Liver (tissue), 9 donors: ENCODE data around the gene CNTNAP1. TPM values are rescaled to one million over a fixed set of nuclear protein-coding genes. Genes with fewer than 3 reads are reported as not detected.

Source experiments
- DNase-seq: peaks from one replicate; pipeline ENCODE4 v3.0.0-alpha.2; 2017; ENCODE audit warnings: low spot score
- H3K27ac ChIP-seq, 2 donors: one replicate each; pipeline ENCODE4 v1.7.0; 2013; ENCODE audit warnings: inconsistent platforms in 2 of 2, low read length in 2 of 2, control low read depth in 1 of 2, low read depth in 1 of 2, mild to moderate bottlenecking in 1 of 2
- H3K27me3 ChIP-seq, 4 donors: one replicate each; pipeline versions ENCODE4 v1.6.1 to v1.7.0; 2013; ENCODE audit warnings: low read length in 3 of 4, inconsistent platforms in 1 of 4, mild to moderate bottlenecking in 1 of 4, moderate library complexity in 1 of 4; ENCODE audit not compliant: control insufficient read depth in 4 of 4, insufficient read depth in 4 of 4
- H3K36me3 ChIP-seq, 4 donors: one replicate each; pipeline versions ENCODE4 v1.6.1 to v1.7.0; 2013; ENCODE audit warnings: low read length in 3 of 4, mild to moderate bottlenecking in 3 of 4, low read depth in 1 of 4, moderate library complexity in 1 of 4; ENCODE audit not compliant: control insufficient read depth in 4 of 4, insufficient read depth in 3 of 4
- H3K4me1 ChIP-seq, 4 donors: one replicate each; pipeline versions ENCODE4 v1.6.1 to v1.7.0; 2013; ENCODE audit warnings: low read length in 3 of 4, mild to moderate bottlenecking in 3 of 4, moderate library complexity in 1 of 4; ENCODE audit not compliant: control insufficient read depth in 4 of 4, insufficient read depth in 4 of 4
- H3K4me3 ChIP-seq, 3 donors: one replicate each; pipeline versions ENCODE4 v1.6.1 to v1.7.0; 2013; ENCODE audit warnings: low read length in 3 of 3, control low read depth in 1 of 3, low read depth in 1 of 3, mild to moderate bottlenecking in 1 of 3
- H3K9ac ChIP-seq, 2 donors: one replicate each; pipeline ENCODE4 v1.7.0; 2013; ENCODE audit warnings: low read length in 2 of 2, mild to moderate bottlenecking in 2 of 2, moderate library complexity in 2 of 2, control low read depth in 1 of 2, low read depth in 1 of 2
- H3K9me3 ChIP-seq, 4 donors: one replicate each; pipeline versions ENCODE4 v1.6.1 to v1.7.0; 2013; ENCODE audit warnings: low read length in 3 of 4; ENCODE audit not compliant: control insufficient read depth in 4 of 4
- EGR1 ChIP-seq, 2 donors: IDR thresholded peaks; 2 replicates each; pipeline ENCODE4 v1.6.1; 2016 to 2018; ENCODE audit warnings: antibody characterized with exemption in 2 of 2, low read depth in 2 of 2
- FOXA1 ChIP-seq: IDR thresholded peaks from 2 replicates; pipeline ENCODE4 v1.6.1; 2016; ENCODE audit warnings: antibody characterized with exemption
- FOXA2 ChIP-seq: IDR thresholded peaks from 2 replicates; pipeline ENCODE4 v1.6.1; 2016; ENCODE audit warnings: antibody characterized with exemption
- GABPA ChIP-seq, 2 donors: IDR thresholded peaks in 1 of 2; conservative IDR thresholded peaks in 1 of 2; 2 replicates each; pipeline ENCODE4 v1.6.1; 2016; ENCODE audit warnings: antibody characterized with exemption in 2 of 2, mild to moderate bottlenecking in 1 of 2, moderate library complexity in 1 of 2
- HNF4A ChIP-seq, 2 donors: conservative IDR thresholded peaks; 2 replicates each; pipeline ENCODE4 v1.6.1; 2016; ENCODE audit warnings: antibody characterized with exemption in 2 of 2, mild to moderate bottlenecking in 2 of 2
- HNF4G ChIP-seq: IDR thresholded peaks from 2 replicates; pipeline ENCODE4 v1.6.1; 2016; ENCODE audit warnings: antibody characterized with exemption
- JUND ChIP-seq, 2 donors: IDR thresholded peaks; 2 replicates each; pipeline ENCODE4 v1.6.1; 2016; ENCODE audit warnings: antibody characterized with exemption in 2 of 2
- RAD21 ChIP-seq, 2 donors: IDR thresholded peaks; 2 replicates each; pipeline ENCODE4 v1.6.1; 2016; ENCODE audit warnings: antibody characterized with exemption in 2 of 2, mild to moderate bottlenecking in 2 of 2
- RXRA ChIP-seq, 2 donors: IDR thresholded peaks; 2 replicates each; pipeline ENCODE4 v1.6.1; 2017 to 2018; ENCODE audit warnings: antibody characterized with exemption in 2 of 2, mild to moderate bottlenecking in 1 of 2
- SP1 ChIP-seq: IDR thresholded peaks from 2 replicates; pipeline ENCODE4 v1.6.1; 2018; ENCODE audit warnings: antibody characterized with exemption, mild to moderate bottlenecking
- YY1 ChIP-seq: IDR thresholded peaks from 2 replicates; pipeline ENCODE4 v1.6.1; 2016; ENCODE audit warnings: antibody characterized with exemption, mild to moderate bottlenecking
- WGBS: extraction: QIAGEN DNeasy Blood & Tissue Kit; methylation state at CpG from one replicate; pipeline ENCODE4 v1.1.7; 2013; 5-methylcytosine and 5-hydroxymethylcytosine counted together
- polyA plus RNA-seq, 2 donors: library from polyadenylated mRNA; stranded (reverse) in 1 of 2; unstranded in 1 of 2; fragments of 200-250 nt in 1 of 2; fragments of >200 nt in 1 of 2; fragmentation: Nextera tagmentation in 1 of 2; extraction: Ambion mirVana in 1 of 2; gene quantifications; one replicate each; pipeline versions ENCODE4 v1.2.1 to v1.2.3, GENCODE V29; 2013 to 2015
- total RNA-seq, 2 donors: library from RNA; depleted of rRNA; stranded (reverse); fragments of >200 nt; gene quantifications; one replicate each; pipeline ENCODE4 v1.2.3, GENCODE V29; 2014
- TF ChIP-seq, protein P1 (sequence below): IDR thresholded peaks from 2 replicates; pipeline ENCODE4 v1.6.1; 2016; ENCODE audit warnings: antibody characterized with exemption, mild to moderate bottlenecking
- TF ChIP-seq, protein P2 (sequence below): IDR thresholded peaks from 2 replicates; pipeline ENCODE4 v1.6.1; 2016; ENCODE audit warnings: antibody characterized with exemption
- TF ChIP-seq, protein P3 (sequence below): IDR thresholded peaks from 2 replicates; pipeline ENCODE4 v1.6.1; 2016; ENCODE audit warnings: antibody characterized with exemption
- TF ChIP-seq, protein P4 (sequence below): fragments of 150-350 bp; IDR thresholded peaks from 2 replicates; pipeline ENCODE4 v1.5.1; 2017; ENCODE audit warnings: improper control_type of control experiment, low read depth, low read length; ENCODE audit not compliant: missing input control
- TF ChIP-seq, protein P5 (sequence below): IDR thresholded peaks from 2 replicates; pipeline ENCODE4 v1.6.1; 2016; ENCODE audit warnings: antibody characterized with exemption
- donor health status: healthy.
- donor health status: healthy.
- donor health status: healthy.
- donor health status: healthy.
- donor health status: healthy.

Gene CNTNAP1
- total and polyA plus RNA-seq, 4 donors = 0.08 to 0.75 (median 0.60) TPM

DNA sequence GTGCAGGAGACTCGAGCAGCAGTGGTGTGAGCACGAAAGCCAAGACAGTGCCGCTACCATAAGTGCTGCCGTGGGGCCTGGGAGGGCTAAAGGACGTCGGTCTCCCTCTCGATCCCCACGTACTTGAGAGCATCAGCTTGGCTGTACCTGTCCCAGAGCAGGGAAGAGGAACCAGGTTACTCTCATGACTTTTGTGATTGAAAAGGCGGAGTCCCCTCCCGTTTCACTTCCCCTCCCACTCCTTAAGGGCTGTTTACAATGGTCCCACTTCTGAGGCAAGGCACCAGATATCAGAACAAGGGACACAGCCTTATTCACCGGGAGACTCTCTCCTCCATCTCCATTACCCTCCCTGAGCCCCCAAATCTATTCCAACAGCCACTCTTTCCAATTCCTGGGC lies 20.1 kb downstream of the CNTNAP1 start:
- Histone ChIP-seq H3K9me3 (no peaks in the 10 kb centered on the region), H3K9ac (no peak overlapping the region), H3K4me1 (no peaks in the 10 kb centered on the region), H3K4me3 (no peak overlapping the region), H3K27ac (no peak overlapping the region), H3K36me3 (peaks cover 14 to 66% (median 37%) of the 10 kb centered on the region in 4 donors), H3K27me3 (no peaks in the 10 kb centered on the region)
- 90% methylated on average over 11 of the region's 11 CpGs for WGBS
- DNase-seq = no peak
- TF ChIP-seq JUND (IDR thresholded peaks at IDR 0.05) (no peak), EGR1 (IDR thresholded peaks at IDR 0.05; ENCODE audit: low read depth in 2 of 2) (no peak), SP1 (no peak), HNF4G (no peak)
- TF ChIP-seq, protein P1, sequence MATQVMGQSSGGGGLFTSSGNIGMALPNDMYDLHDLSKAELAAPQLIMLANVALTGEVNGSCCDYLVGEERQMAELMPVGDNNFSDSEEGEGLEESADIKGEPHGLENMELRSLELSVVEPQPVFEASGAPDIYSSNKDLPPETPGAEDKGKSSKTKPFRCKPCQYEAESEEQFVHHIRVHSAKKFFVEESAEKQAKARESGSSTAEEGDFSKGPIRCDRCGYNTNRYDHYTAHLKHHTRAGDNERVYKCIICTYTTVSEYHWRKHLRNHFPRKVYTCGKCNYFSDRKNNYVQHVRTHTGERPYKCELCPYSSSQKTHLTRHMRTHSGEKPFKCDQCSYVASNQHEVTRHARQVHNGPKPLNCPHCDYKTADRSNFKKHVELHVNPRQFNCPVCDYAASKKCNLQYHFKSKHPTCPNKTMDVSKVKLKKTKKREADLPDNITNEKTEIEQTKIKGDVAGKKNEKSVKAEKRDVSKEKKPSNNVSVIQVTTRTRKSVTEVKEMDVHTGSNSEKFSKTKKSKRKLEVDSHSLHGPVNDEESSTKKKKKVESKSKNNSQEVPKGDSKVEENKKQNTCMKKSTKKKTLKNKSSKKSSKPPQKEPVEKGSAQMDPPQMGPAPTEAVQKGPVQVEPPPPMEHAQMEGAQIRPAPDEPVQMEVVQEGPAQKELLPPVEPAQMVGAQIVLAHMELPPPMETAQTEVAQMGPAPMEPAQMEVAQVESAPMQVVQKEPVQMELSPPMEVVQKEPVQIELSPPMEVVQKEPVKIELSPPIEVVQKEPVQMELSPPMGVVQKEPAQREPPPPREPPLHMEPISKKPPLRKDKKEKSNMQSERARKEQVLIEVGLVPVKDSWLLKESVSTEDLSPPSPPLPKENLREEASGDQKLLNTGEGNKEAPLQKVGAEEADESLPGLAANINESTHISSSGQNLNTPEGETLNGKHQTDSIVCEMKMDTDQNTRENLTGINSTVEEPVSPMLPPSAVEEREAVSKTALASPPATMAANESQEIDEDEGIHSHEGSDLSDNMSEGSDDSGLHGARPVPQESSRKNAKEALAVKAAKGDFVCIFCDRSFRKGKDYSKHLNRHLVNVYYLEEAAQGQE = no peak
- TF ChIP-seq, protein P2, sequence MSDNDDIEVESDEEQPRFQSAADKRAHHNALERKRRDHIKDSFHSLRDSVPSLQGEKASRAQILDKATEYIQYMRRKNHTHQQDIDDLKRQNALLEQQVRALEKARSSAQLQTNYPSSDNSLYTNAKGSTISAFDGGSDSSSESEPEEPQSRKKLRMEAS = no peak
- TF ChIP-seq, protein P3, sequence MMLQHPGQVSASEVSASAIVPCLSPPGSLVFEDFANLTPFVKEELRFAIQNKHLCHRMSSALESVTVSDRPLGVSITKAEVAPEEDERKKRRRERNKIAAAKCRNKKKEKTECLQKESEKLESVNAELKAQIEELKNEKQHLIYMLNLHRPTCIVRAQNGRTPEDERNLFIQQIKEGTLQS = no peak

DNA sequence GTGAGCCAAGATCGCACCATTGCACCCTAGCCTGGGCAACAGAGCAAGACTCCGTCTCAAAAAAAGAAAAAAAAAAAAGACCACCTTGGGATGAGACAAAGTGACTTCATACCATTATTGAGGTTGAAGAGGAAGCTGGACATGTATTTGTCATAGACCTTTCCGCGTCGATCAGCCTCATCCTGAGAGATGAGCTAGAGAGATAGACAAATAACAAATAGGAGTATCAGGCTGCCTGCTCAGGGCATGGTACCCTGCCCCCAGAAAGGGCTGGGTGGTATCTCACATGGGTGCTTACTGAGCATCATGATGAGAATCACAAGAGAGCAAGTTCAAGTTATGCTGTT lies 22.1 kb downstream of the CNTNAP1 start:
- H3K27me3 ChIP-seq = no peaks in the 10 kb centered on the region
- WGBS = 91% methylated on average over 5 of the region's 5 CpGs
- no peak overlapping the region for H3K4me3 ChIP-seq
- no peak for DNase-seq
- H3K9me3 ChIP-seq = no peaks in the 10 kb centered on the region
- H3K9ac ChIP-seq = no peak overlapping the region
- no peak overlapping the region for H3K27ac ChIP-seq
- peaks cover 14 to 83% (median 54%) of the 10 kb centered on the region in 4 donors for H3K36me3 ChIP-seq
- TF ChIP-seq HNF4G = no peak
- no peaks in the 10 kb centered on the region for H3K4me1 ChIP-seq

DNA sequence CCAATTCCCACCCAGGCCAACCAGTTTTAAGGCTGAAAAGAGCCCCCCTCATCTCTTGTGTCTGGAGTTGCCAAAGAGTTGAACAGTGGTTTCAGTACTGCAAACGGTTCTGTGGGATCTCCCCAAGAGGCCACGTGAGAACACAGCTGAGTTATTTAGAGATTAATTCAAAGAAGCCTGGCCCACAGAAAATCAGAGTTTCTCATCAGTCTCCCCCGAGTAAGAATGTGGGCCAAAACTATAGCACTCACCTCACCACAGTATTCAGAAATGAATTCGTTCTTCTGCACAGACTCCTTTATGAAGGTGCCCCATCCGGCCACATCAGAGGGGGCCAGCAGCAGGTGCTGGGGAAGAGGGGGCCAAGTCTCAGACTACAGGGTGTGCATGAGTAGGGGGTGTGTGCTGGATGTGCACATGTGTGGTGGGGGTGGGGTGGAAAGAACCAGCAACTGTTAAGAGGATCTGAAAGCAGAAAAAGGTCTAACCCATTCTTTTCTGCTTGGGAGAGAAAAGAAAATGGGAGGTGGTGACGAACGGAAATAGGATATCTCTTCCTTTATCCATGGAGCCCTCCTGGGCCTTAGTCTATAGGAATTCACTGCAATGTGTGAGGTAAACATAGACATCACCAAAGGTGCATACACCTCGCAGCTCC lies 22.6 kb downstream of the CNTNAP1 start:
- no peak for DNase-seq
- Histone ChIP-seq H3K27ac (no peak overlapping the region), H3K9me3 (no peaks in the 10 kb centered on the region), H3K4me1 (no peaks in the 10 kb centered on the region), H3K36me3 (peaks cover 14 to 86% (median 59%) of the 10 kb centered on the region in 4 donors), H3K9ac (no peak overlapping the region), H3K4me3 (no peak overlapping the region), H3K27me3 (no peaks in the 10 kb centered on the region)
- 85% methylated on average over 8 of the region's 8 CpGs for WGBS
- no peak for TF ChIP-seq HNF4A (conservative IDR thresholded peaks at IDR 0.05)
- no peak for TF ChIP-seq FOXA2
- TF ChIP-seq RAD21 (IDR thresholded peaks at IDR 0.05) = no peak
- TF ChIP-seq EGR1 (IDR thresholded peaks at IDR 0.05; ENCODE audit: low read depth in 2 of 2) = no peak
- no peak for TF ChIP-seq HNF4G
- no peak for TF ChIP-seq SP1
- TF ChIP-seq, protein P2 = no peak
- no peak for TF ChIP-seq YY1
- TF ChIP-seq, protein P4, sequence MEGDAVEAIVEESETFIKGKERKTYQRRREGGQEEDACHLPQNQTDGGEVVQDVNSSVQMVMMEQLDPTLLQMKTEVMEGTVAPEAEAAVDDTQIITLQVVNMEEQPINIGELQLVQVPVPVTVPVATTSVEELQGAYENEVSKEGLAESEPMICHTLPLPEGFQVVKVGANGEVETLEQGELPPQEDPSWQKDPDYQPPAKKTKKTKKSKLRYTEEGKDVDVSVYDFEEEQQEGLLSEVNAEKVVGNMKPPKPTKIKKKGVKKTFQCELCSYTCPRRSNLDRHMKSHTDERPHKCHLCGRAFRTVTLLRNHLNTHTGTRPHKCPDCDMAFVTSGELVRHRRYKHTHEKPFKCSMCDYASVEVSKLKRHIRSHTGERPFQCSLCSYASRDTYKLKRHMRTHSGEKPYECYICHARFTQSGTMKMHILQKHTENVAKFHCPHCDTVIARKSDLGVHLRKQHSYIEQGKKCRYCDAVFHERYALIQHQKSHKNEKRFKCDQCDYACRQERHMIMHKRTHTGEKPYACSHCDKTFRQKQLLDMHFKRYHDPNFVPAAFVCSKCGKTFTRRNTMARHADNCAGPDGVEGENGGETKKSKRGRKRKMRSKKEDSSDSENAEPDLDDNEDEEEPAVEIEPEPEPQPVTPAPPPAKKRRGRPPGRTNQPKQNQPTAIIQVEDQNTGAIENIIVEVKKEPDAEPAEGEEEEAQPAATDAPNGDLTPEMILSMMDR = no peak
- TF ChIP-seq, protein P3 = no peak
- no peak for TF ChIP-seq FOXA1
- TF ChIP-seq, protein P5, sequence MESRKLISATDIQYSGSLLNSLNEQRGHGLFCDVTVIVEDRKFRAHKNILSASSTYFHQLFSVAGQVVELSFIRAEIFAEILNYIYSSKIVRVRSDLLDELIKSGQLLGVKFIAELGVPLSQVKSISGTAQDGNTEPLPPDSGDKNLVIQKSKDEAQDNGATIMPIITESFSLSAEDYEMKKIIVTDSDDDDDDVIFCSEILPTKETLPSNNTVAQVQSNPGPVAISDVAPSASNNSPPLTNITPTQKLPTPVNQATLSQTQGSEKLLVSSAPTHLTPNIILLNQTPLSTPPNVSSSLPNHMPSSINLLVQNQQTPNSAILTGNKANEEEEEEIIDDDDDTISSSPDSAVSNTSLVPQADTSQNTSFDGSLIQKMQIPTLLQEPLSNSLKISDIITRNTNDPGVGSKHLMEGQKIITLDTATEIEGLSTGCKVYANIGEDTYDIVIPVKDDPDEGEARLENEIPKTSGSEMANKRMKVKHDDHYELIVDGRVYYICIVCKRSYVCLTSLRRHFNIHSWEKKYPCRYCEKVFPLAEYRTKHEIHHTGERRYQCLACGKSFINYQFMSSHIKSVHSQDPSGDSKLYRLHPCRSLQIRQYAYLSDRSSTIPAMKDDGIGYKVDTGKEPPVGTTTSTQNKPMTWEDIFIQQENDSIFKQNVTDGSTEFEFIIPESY = no peak
- no peak for TF ChIP-seq GABPA (IDR thresholded peaks at IDR 0.05 in 1 of 2, conservative IDR thresholded peaks at IDR 0.05 in 1 of 2)
- no peak for TF ChIP-seq RXRA (IDR thresholded peaks at IDR 0.05)
